GM12878 (cell line): ENCODE results near the gene FNDC8. TPM values are rescaled to one million over a fixed set of nuclear protein-coding genes. Genes with fewer than 3 reads are reported as not detected.

Experiments used
- ATAC-seq: fragments of 200-7000 bp; cut with Tn5 transposase; 3 replicates; pipeline ENCODE4 v1.9.1; 2020; ENCODE audit warnings: mild to moderate bottlenecking, moderate library complexity
- BruUV-seq: library from RNA; stranded (reverse); fragments of 400-500 nt; replicated peaks from 2 replicates; lab custom pipeline; 2021; lab: Mats Ljungman, UMichigan
- CTCF ChIA-PET: fragments of 300-600 bp; sonication (Branson Sonifier 250); formaldehyde crosslinking; extraction: SDS; loops from one replicate; lab custom pipeline; 2021; ENCODE audit warnings: inconsistent platforms; lab: Yijun Ruan, JAX
- POLR2A ChIA-PET: fragments of 350-600 bp; formaldehyde crosslinking; extraction: SDS; loops from one replicate; lab custom pipeline; 2021; ENCODE audit warnings: inconsistent platforms; lab: Charles Lee
- RAD21 ChIA-PET: fragments of 300-600 bp; sonication (Branson Sonifier 250); formaldehyde crosslinking; loops from one replicate; lab custom pipeline; 2023; ENCODE audit warnings: antibody characterized with exemption; ENCODE audit not compliant: unreplicated experiment; lab: Charles Lee
- SMC1A ChIA-PET: fragments of 300-600 bp; sonication (Branson Sonifier 250); formaldehyde crosslinking; loops from one replicate; lab custom pipeline; 2023; ENCODE audit not compliant: unreplicated experiment, uncharacterized antibody; lab: Charles Lee
- DNase-seq: peaks from one replicate; pipeline ENCODE4 v3.0.0-alpha.2; 2011; ENCODE audit warnings: low read depth, low spot score
- FAIRE-seq: peaks from 3 replicates; lab custom pipeline; 2011; peaks lifted over from hg19 to GRCh38; lab: Jason Lieb, UNC
- H2AFZ ChIP-seq: 2 replicates; pipeline ENCODE4 v1.6.0; 2011; ENCODE audit warnings: low read depth, low read length, control low read depth; ENCODE audit not compliant: control insufficient read depth
- H3K27ac ChIP-seq: 2 replicates; pipeline ENCODE4 v1.5.1; 2011; ENCODE audit warnings: control low read depth; ENCODE audit not compliant: control insufficient read depth, insufficient read depth
- H3K27me3 ChIP-seq, 2 experiments: replicated peaks in 1 of 2; 2 replicates each; pipeline versions ENCODE4 v1.6.0 to v1.6.1; 2011; ENCODE audit warnings: low read length in 1 of 2; ENCODE audit not compliant: control insufficient read depth in 2 of 2, insufficient read depth in 2 of 2
- H3K36me3 ChIP-seq, 2 experiments: 2 replicates each; pipeline ENCODE4 v1.5.1; 2011; ENCODE audit warnings: low read length in 1 of 2; ENCODE audit not compliant: control insufficient read depth in 2 of 2, insufficient read depth in 2 of 2
- H3K4me1 ChIP-seq: 2 replicates; pipeline ENCODE4 v1.6.1; 2011; ENCODE audit warnings: mild to moderate bottlenecking, low read length, moderate library complexity, mixed read lengths; ENCODE audit not compliant: control insufficient read depth, insufficient read depth
- H3K4me2 ChIP-seq: 2 replicates; pipeline ENCODE4 v1.6.0; 2011; ENCODE audit warnings: control low read depth; ENCODE audit not compliant: control insufficient read depth, insufficient read depth
- H3K4me3 ChIP-seq: fragments of 200-600 bp; sonication (generic); 2 replicates; pipeline ENCODE4 v1.5.1; 2016
- H3K79me2 ChIP-seq: 2 replicates; pipeline ENCODE4 v1.6.0; 2011; ENCODE audit warnings: low read length; ENCODE audit not compliant: control insufficient read depth, insufficient read depth
- H3K9ac ChIP-seq: 2 replicates; pipeline ENCODE4 v1.8.0; 2011; ENCODE audit warnings: low read length, control low read depth, mixed read lengths; ENCODE audit not compliant: control insufficient read depth, insufficient read depth
- H3K9me3 ChIP-seq: replicated peaks from 3 replicates; pipeline ENCODE4 v1.5.1; 2011; ENCODE audit warnings: mild to moderate bottlenecking, low read length; ENCODE audit not compliant: control insufficient read depth, insufficient read depth
- H4K20me1 ChIP-seq: 2 replicates; pipeline ENCODE4 v1.6.0; 2011; ENCODE audit not compliant: control insufficient read depth, insufficient read depth
- ASH2L ChIP-seq: fragments of 300-600, 200-600 bp; sonication (generic); IDR thresholded peaks from 2 replicates; pipeline ENCODE4 v1.6.1; 2017; ENCODE audit warnings: low read depth, mild to moderate bottlenecking, borderline replicate concordance
- CBX5 ChIP-seq: sonication (generic); IDR thresholded peaks from 2 replicates; pipeline ENCODE4 v1.6.1; 2016; ENCODE audit warnings: low read depth, moderate library complexity, mild to moderate bottlenecking, inconsistent platforms
- GABPA ChIP-seq: IDR thresholded peaks from 2 replicates; pipeline ENCODE4 v1.6.1; 2014; ENCODE audit warnings: antibody characterized with exemption, low read depth, mild to moderate bottlenecking, inconsistent platforms
- IKZF1 ChIP-seq: fragments of 450-650 bp; conservative IDR thresholded peaks from 2 replicates; pipeline ENCODE4 v1.6.1; 2017; ENCODE audit warnings: antibody characterized with exemption, mild to moderate bottlenecking
- MEF2A ChIP-seq: IDR thresholded peaks from 2 replicates; pipeline ENCODE4 v1.6.1; 2011; ENCODE audit warnings: low read depth, mild to moderate bottlenecking, low read length, moderate library complexity; ENCODE audit not compliant: insufficient read depth
- NR2C1 ChIP-seq: fragments of 450-650 bp; IDR thresholded peaks from 2 replicates; pipeline ENCODE4 v1.6.1; 2017; ENCODE audit warnings: antibody characterized with exemption, mild to moderate bottlenecking, moderate library complexity
- RAD51 ChIP-seq: fragments of 450-650 bp; IDR thresholded peaks from 2 replicates; pipeline ENCODE4 v1.6.1; 2016; ENCODE audit warnings: moderate library complexity, mild to moderate bottlenecking, inconsistent platforms
- ZBTB40 ChIP-seq: fragments of 450-650 bp; IDR thresholded peaks from 2 replicates; pipeline ENCODE4 v1.6.1; 2016; ENCODE audit warnings: mild to moderate bottlenecking, moderate library complexity, borderline replicate concordance
- WGBS: methylation state at CpG from one replicate; pipeline ENCODE4 v1.1.6; 2016; ENCODE audit warnings: low lambda C conversion rate; ENCODE audit not compliant: insufficient replicate concordance, insufficient coverage; ENCODE audit errors: missing lambda C conversion rate; 5-methylcytosine and 5-hydroxymethylcytosine counted together
- in situ Hi-C: fragments of 300-500 bp; cut with MboI; formaldehyde crosslinking; loops from 9 replicates; pipeline ENCODE4 v1.14.3; 2018; ENCODE audit warnings: mixed read lengths
- intact Hi-C: fragments of 100-400 bp; cut with micrococcal nuclease; formaldehyde crosslinking; loops from one replicate; pipeline ENCODE4 v1.14.2; 2022; ENCODE audit not compliant: unreplicated experiment
- polyA plus RNA-seq, 11 experiments: library from polyadenylated mRNA; depleted of rRNA in 4 of 11; unstranded in 6 of 11; stranded (reverse) in 5 of 11; fragments of >200 nt; fragmentation: Nextera tagmentation in 4 of 11; fragmentation: Illumina TruSeq in 1 of 11; extraction: Ambion mirVana in 4 of 11; extraction: Trizol in 1 of 11; gene quantifications; 1 replicate in 1 of 11; 2 replicates in 10 of 11; pipeline versions ENCODE4 v1.2.1 to v1.2.3, GENCODE V29; 2011 to 2016; ENCODE audit warnings: inconsistent platforms in 2 of 11, missing spikeins in 2 of 11, low read depth in 1 of 11
- total RNA-seq, 4 experiments: library from RNA; depleted of rRNA in 3 of 4; stranded (reverse); fragments of >200 nt in 3 of 4; fragmentation: Illumina TruSeq in 1 of 4; extraction: Trizol in 1 of 4; gene quantifications; 2 replicates each; pipeline versions ENCODE4 v1.2.1 to v1.2.3, GENCODE V29; 2013 to 2021
- TF ChIP-seq, protein P1 (sequence below): fragments of 450-650 bp; IDR thresholded peaks from 2 replicates; pipeline ENCODE4 v1.6.1; 2017; ENCODE audit warnings: mild to moderate bottlenecking, moderate library complexity
- TF ChIP-seq, protein P2 (sequence below): fragments of 450-650 bp; formaldehyde crosslinking; IDR thresholded peaks from 2 replicates; pipeline ENCODE4 v1.5.0; 2022; ENCODE audit warnings: mild to moderate bottlenecking, missing genetic modification characterization

Gene FNDC8
- total and polyA plus RNA-seq, 10 of the 15 experiments (the other 5 are each of a cell fraction or from before 2014, with no cell fraction given): 0.06 to 0.15 (median 0.11) TPM; not detected in 7

GRCh38 chr17:35138218-35138617, 16.8 kb downstream of the FNDC8 start:
- ChIA-PET RAD21 (no interaction called here), CTCF (interaction anchor here (2.2 kb wide), 1 partner anchor 11 kb away, joined by 5 read pairs; no protein-coding TSS in a partner anchor), POLR2A (no interaction called here), SMC1A (no interaction called here)
- Histone ChIP-seq H3K79me2 (peaks cover 24% of the 10 kb centered on the region), H3K4me3 (no peak overlapping the region), H2AFZ (no peak overlapping the region), H3K9ac (no peak overlapping the region), H3K4me2 (no peak overlapping the region), H3K4me1 (no peaks in the 10 kb centered on the region), H3K9me3 (no peaks in the 10 kb centered on the region), H4K20me1 (no peaks in the 10 kb centered on the region), H3K27me3 (no peaks in the 10 kb centered on the region), H3K36me3 (peaks cover 25 to 28% of the 10 kb centered on the region in 2 experiments), H3K27ac (no peak overlapping the region)
- BruUV-seq: no TSS peak
- FAIRE-seq (no peak), DNase-seq (no peak), ATAC-seq (no peak)
- in situ Hi-C loops (no loop called here), intact Hi-C loops (no loop called here)
- 82% methylated on average over 6 of the region's 6 CpGs for WGBS
- TF ChIP-seq MEF2A (no peak), IKZF1 (no peak), ZBTB40 (no peak), ASH2L (no peak), CBX5 (no peak), RAD51 (no peak), GABPA (no peak), NR2C1 (no peak)
- TF ChIP-seq, protein P1, sequence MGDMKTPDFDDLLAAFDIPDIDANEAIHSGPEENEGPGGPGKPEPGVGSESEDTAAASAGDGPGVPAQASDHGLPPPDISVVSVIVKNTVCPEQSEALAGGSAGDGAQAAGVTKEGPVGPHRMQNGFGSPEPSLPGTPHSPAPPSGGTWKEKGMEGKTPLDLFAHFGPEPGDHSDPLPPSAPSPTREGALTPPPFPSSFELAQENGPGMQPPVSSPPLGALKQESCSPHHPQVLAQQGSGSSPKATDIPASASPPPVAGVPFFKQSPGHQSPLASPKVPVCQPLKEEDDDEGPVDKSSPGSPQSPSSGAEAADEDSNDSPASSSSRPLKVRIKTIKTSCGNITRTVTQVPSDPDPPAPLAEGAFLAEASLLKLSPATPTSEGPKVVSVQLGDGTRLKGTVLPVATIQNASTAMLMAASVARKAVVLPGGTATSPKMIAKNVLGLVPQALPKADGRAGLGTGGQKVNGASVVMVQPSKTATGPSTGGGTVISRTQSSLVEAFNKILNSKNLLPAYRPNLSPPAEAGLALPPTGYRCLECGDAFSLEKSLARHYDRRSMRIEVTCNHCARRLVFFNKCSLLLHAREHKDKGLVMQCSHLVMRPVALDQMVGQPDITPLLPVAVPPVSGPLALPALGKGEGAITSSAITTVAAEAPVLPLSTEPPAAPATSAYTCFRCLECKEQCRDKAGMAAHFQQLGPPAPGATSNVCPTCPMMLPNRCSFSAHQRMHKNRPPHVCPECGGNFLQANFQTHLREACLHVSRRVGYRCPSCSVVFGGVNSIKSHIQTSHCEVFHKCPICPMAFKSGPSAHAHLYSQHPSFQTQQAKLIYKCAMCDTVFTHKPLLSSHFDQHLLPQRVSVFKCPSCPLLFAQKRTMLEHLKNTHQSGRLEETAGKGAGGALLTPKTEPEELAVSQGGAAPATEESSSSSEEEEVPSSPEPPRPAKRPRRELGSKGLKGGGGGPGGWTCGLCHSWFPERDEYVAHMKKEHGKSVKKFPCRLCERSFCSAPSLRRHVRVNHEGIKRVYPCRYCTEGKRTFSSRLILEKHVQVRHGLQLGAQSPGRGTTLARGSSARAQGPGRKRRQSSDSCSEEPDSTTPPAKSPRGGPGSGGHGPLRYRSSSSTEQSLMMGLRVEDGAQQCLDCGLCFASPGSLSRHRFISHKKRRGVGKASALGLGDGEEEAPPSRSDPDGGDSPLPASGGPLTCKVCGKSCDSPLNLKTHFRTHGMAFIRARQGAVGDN: no peak
- TF ChIP-seq, protein P2, sequence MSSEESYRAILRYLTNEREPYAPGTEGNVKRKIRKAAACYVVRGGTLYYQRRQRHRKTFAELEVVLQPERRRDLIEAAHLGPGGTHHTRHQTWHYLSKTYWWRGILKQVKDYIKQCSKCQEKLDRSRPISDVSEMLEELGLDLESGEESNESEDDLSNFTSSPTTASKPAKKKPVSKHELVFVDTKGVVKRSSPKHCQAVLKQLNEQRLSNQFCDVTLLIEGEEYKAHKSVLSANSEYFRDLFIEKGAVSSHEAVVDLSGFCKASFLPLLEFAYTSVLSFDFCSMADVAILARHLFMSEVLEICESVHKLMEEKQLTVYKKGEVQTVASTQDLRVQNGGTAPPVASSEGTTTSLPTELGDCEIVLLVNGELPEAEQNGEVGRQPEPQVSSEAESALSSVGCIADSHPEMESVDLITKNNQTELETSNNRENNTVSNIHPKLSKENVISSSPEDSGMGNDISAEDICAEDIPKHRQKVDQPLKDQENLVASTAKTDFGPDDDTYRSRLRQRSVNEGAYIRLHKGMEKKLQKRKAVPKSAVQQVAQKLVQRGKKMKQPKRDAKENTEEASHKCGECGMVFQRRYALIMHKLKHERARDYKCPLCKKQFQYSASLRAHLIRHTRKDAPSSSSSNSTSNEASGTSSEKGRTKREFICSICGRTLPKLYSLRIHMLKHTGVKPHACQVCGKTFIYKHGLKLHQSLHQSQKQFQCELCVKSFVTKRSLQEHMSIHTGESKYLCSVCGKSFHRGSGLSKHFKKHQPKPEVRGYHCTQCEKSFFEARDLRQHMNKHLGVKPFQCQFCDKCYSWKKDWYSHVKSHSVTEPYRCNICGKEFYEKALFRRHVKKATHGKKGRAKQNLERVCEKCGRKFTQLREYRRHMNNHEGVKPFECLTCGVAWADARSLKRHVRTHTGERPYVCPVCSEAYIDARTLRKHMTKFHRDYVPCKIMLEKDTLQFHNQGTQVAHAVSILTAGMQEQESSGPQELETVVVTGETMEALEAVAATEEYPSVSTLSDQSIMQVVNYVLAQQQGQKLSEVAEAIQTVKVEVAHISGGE (CRISPR knock-in tag): no peak
